GM12878 (cell line): ENCODE data around the gene PPRC1. TPM values are rescaled to one million over a fixed set of nuclear protein-coding genes. Genes with fewer than 3 reads are reported as not detected.

Source experiments
- ATAC-seq: fragments of 200-7000 bp; cut with Tn5 transposase; 3 replicates; pipeline ENCODE4 v1.9.1; 2020; ENCODE audit warnings: mild to moderate bottlenecking, moderate library complexity
- BruUV-seq: library from RNA; stranded (reverse); fragments of 400-500 nt; replicated peaks from 2 replicates; lab custom pipeline; 2021; lab: Mats Ljungman, UMichigan
- CTCF ChIA-PET: fragments of 300-600 bp; sonication (Branson Sonifier 250); formaldehyde crosslinking; extraction: SDS; loops from one replicate; lab custom pipeline; 2021; ENCODE audit warnings: inconsistent platforms; lab: Yijun Ruan, JAX
- POLR2A ChIA-PET: fragments of 350-600 bp; formaldehyde crosslinking; extraction: SDS; loops from one replicate; lab custom pipeline; 2021; ENCODE audit warnings: inconsistent platforms; lab: Charles Lee
- RAD21 ChIA-PET: fragments of 300-600 bp; sonication (Branson Sonifier 250); formaldehyde crosslinking; loops from one replicate; lab custom pipeline; 2023; ENCODE audit warnings: antibody characterized with exemption; ENCODE audit not compliant: unreplicated experiment; lab: Charles Lee
- SMC1A ChIA-PET: fragments of 300-600 bp; sonication (Branson Sonifier 250); formaldehyde crosslinking; loops from one replicate; lab custom pipeline; 2023; ENCODE audit not compliant: unreplicated experiment, uncharacterized antibody; lab: Charles Lee
- DNase-seq: peaks from one replicate; pipeline ENCODE4 v3.0.0-alpha.2; 2011; ENCODE audit warnings: low read depth, low spot score
- FAIRE-seq: peaks from 3 replicates; lab custom pipeline; 2011; peaks lifted over from hg19 to GRCh38; lab: Jason Lieb, UNC
- H2AFZ ChIP-seq: 2 replicates; pipeline ENCODE4 v1.6.0; 2011; ENCODE audit warnings: low read depth, low read length, control low read depth; ENCODE audit not compliant: control insufficient read depth
- H3K27ac ChIP-seq: 2 replicates; pipeline ENCODE4 v1.5.1; 2011; ENCODE audit warnings: control low read depth; ENCODE audit not compliant: control insufficient read depth, insufficient read depth
- H3K27me3 ChIP-seq, 2 experiments: replicated peaks in 1 of 2; 2 replicates each; pipeline versions ENCODE4 v1.6.0 to v1.6.1; 2011; ENCODE audit warnings: low read length in 1 of 2; ENCODE audit not compliant: control insufficient read depth in 2 of 2, insufficient read depth in 2 of 2
- H3K36me3 ChIP-seq, 2 experiments: 2 replicates each; pipeline ENCODE4 v1.5.1; 2011; ENCODE audit warnings: low read length in 1 of 2; ENCODE audit not compliant: control insufficient read depth in 2 of 2, insufficient read depth in 2 of 2
- H3K4me1 ChIP-seq: 2 replicates; pipeline ENCODE4 v1.6.1; 2011; ENCODE audit warnings: mild to moderate bottlenecking, low read length, moderate library complexity, mixed read lengths; ENCODE audit not compliant: control insufficient read depth, insufficient read depth
- H3K4me2 ChIP-seq: 2 replicates; pipeline ENCODE4 v1.6.0; 2011; ENCODE audit warnings: control low read depth; ENCODE audit not compliant: control insufficient read depth, insufficient read depth
- H3K4me3 ChIP-seq: fragments of 200-600 bp; sonication (generic); 2 replicates; pipeline ENCODE4 v1.5.1; 2016
- H3K79me2 ChIP-seq: 2 replicates; pipeline ENCODE4 v1.6.0; 2011; ENCODE audit warnings: low read length; ENCODE audit not compliant: control insufficient read depth, insufficient read depth
- H3K9ac ChIP-seq: 2 replicates; pipeline ENCODE4 v1.8.0; 2011; ENCODE audit warnings: low read length, control low read depth, mixed read lengths; ENCODE audit not compliant: control insufficient read depth, insufficient read depth
- H3K9me3 ChIP-seq: replicated peaks from 3 replicates; pipeline ENCODE4 v1.5.1; 2011; ENCODE audit warnings: mild to moderate bottlenecking, low read length; ENCODE audit not compliant: control insufficient read depth, insufficient read depth
- H4K20me1 ChIP-seq: 2 replicates; pipeline ENCODE4 v1.6.0; 2011; ENCODE audit not compliant: control insufficient read depth, insufficient read depth
- ASH2L ChIP-seq: fragments of 300-600, 200-600 bp; sonication (generic); IDR thresholded peaks from 2 replicates; pipeline ENCODE4 v1.6.1; 2017; ENCODE audit warnings: low read depth, mild to moderate bottlenecking, borderline replicate concordance
- BCLAF1 ChIP-seq: fragments of 450-650 bp; IDR thresholded peaks from 2 replicates; pipeline ENCODE4 v1.6.1; 2017; ENCODE audit warnings: antibody characterized with exemption, mild to moderate bottlenecking, moderate library complexity
- E4F1 ChIP-seq: fragments of 450-650 bp; IDR thresholded peaks from 2 replicates; pipeline ENCODE4 v1.6.1; 2018; ENCODE audit warnings: borderline replicate concordance, mild to moderate bottlenecking; ENCODE audit not compliant: partially characterized antibody
- FOXM1 ChIP-seq: IDR thresholded peaks from 2 replicates; pipeline ENCODE4 v1.6.1; 2012; ENCODE audit warnings: low read depth, mild to moderate bottlenecking, inconsistent platforms, low read length, moderate library complexity
- GATAD2B ChIP-seq: fragments of 450-650 bp; conservative IDR thresholded peaks from 2 replicates; pipeline ENCODE4 v1.6.1; 2017; ENCODE audit warnings: low read depth, mild to moderate bottlenecking, moderate library complexity
- IRF4 ChIP-seq: IDR thresholded peaks from 2 replicates; pipeline ENCODE4 v1.6.1; 2011; ENCODE audit warnings: low read depth, low read length
- NKRF ChIP-seq: fragments of 450-650 bp; conservative IDR thresholded peaks from 2 replicates; pipeline ENCODE4 v1.6.1; 2017; ENCODE audit warnings: mild to moderate bottlenecking, moderate library complexity
- PRDM15 ChIP-seq: fragments of 450-650 bp; formaldehyde crosslinking; IDR thresholded peaks from 2 replicates; pipeline ENCODE4 v1.4.0; 2020; ENCODE audit warnings: mild to moderate bottlenecking, moderate library complexity
- TCF12 ChIP-seq: IDR thresholded peaks from 2 replicates; pipeline ENCODE4 v1.6.1; 2011; ENCODE audit warnings: low read depth, mild to moderate bottlenecking, low read length
- USF2 ChIP-seq: IDR thresholded peaks from 2 replicates; pipeline ENCODE4 v1.6.1; 2011; ENCODE audit warnings: low read depth, low read length, improper control_type of control experiment, borderline replicate concordance
- WGBS: methylation state at CpG from one replicate; pipeline ENCODE4 v1.1.6; 2016; ENCODE audit warnings: low lambda C conversion rate; ENCODE audit not compliant: insufficient replicate concordance, insufficient coverage; ENCODE audit errors: missing lambda C conversion rate; 5-methylcytosine and 5-hydroxymethylcytosine counted together
- in situ Hi-C: fragments of 300-500 bp; cut with MboI; formaldehyde crosslinking; loops from 9 replicates; pipeline ENCODE4 v1.14.3; 2018; ENCODE audit warnings: mixed read lengths
- intact Hi-C: fragments of 100-400 bp; cut with micrococcal nuclease; formaldehyde crosslinking; loops from one replicate; pipeline ENCODE4 v1.14.2; 2022; ENCODE audit not compliant: unreplicated experiment
- polyA plus RNA-seq, 11 experiments: library from polyadenylated mRNA; depleted of rRNA in 4 of 11; unstranded in 6 of 11; stranded (reverse) in 5 of 11; fragments of >200 nt; fragmentation: Nextera tagmentation in 4 of 11; fragmentation: Illumina TruSeq in 1 of 11; extraction: Ambion mirVana in 4 of 11; extraction: Trizol in 1 of 11; gene quantifications; 1 replicate in 1 of 11; 2 replicates in 10 of 11; pipeline versions ENCODE4 v1.2.1 to v1.2.3, GENCODE V29; 2011 to 2016; ENCODE audit warnings: inconsistent platforms in 2 of 11, missing spikeins in 2 of 11, low read depth in 1 of 11
- total RNA-seq, 4 experiments: library from RNA; depleted of rRNA in 3 of 4; stranded (reverse); fragments of >200 nt in 3 of 4; fragmentation: Illumina TruSeq in 1 of 4; extraction: Trizol in 1 of 4; gene quantifications; 2 replicates each; pipeline versions ENCODE4 v1.2.1 to v1.2.3, GENCODE V29; 2013 to 2021

Gene PPRC1
- total and polyA plus RNA-seq, 10 of the 15 experiments (the other 5 are each of a cell fraction or from before 2014, with no cell fraction given): 13.1 to 69.8 (median 32.4) TPM

- TF ChIP-seq PRDM15: no peak
Measured at GRCh38 chr10:102172288-102172687, 39.4 kb downstream of the PPRC1 start (continued).

- no peaks in the 10 kb centered on the region for H3K79me2 ChIP-seq
- in situ Hi-C loops: no loop called here
- no peaks in the 10 kb centered on the region for H3K36me3 ChIP-seq
- POLR2A ChIA-PET: interaction anchor here (0.6 kb wide), 1 partner anchor 784 kb away, joined by 3 read pairs; no protein-coding TSS in a partner anchor
- WGBS: 25% methylated on average over 4 of the region's 4 CpGs
- H3K27ac ChIP-seq: no peak overlapping the region
- no peaks in the 10 kb centered on the region for H3K27me3 ChIP-seq
- CTCF ChIA-PET: no interaction called here
- SMC1A ChIA-PET: no interaction called here
- no peaks in the 10 kb centered on the region for H3K4me1 ChIP-seq
- H3K4me2 ChIP-seq: no peak overlapping the region
- no peak for ATAC-seq
- RAD21 ChIA-PET: interaction anchor here (0.6 kb wide), 1 partner anchor 209 kb away, joined by 4 read pairs; no protein-coding TSS in a partner anchor
- no peak for DNase-seq
- intact Hi-C loops: no loop called here
- no peak overlapping the region for H3K4me3 ChIP-seq
- no TSS peak for BruUV-seq
- no peak for FAIRE-seq
- H3K9me3 ChIP-seq: no peaks in the 10 kb centered on the region
- H2AFZ ChIP-seq: no peak overlapping the region
- no peaks in the 10 kb centered on the region for H4K20me1 ChIP-seq
- no peak overlapping the region for H3K9ac ChIP-seq
- no peak for TF ChIP-seq ASH2L
- TF ChIP-seq IRF4: no peak
- TF ChIP-seq BCLAF1: no peak
- no peak for TF ChIP-seq GATAD2B
- no peak for TF ChIP-seq TCF12
- TF ChIP-seq USF2: no peak
- TF ChIP-seq FOXM1: no peak
- no peak for TF ChIP-seq E4F1
- no peak for TF ChIP-seq NKRF
Measured at GRCh38 chr10:102175415-102175814, 42.6 kb downstream of the PPRC1 start.
